ENCODE measurements around the gene PMVK.

DNA sequence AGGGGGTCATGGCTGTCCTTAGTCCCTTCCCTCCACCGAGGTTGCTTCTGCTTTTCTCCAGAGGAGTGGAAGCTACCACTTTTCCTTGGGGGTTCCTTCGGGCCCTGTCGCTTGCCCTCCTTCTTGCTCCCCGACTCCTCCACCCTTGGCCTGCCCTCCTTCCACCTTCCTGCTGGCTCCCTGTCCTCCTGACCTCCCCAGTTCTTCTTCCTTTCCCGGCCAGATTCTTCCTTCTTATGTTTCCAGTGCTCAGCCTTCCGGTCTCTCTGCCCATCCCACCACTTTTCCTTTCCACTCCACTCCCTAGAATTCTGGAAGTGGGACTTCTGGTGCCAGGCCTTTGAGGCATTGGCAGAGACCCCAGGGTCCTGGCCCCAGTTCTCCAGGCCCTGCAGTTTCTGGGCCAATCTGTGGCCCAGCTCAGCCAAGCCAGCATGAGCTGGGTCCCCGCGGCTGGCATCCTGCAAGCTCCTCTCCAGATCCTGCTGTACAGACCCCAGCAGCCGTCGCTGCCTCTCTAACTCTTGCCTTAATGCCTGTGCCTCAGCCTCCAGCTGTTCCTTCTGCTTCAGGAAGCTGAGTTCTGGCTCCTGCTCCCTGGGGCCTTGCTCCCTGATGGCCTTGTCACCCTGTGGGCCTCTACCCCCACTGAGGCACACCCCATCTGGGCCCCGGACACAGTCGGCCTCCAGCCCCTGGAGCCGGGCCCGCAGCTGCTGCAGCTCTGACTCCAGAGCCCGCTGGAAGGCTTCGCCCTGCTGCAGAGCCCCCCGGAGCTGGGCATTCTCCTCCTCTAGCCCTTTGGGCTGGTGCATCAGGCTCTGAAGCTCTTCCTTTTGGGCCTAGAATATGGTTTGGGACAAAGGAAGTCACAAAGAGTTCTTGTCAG lies 9.7 kb upstream of the PMVK start:
- TF ChIP-seq, protein P1, sequence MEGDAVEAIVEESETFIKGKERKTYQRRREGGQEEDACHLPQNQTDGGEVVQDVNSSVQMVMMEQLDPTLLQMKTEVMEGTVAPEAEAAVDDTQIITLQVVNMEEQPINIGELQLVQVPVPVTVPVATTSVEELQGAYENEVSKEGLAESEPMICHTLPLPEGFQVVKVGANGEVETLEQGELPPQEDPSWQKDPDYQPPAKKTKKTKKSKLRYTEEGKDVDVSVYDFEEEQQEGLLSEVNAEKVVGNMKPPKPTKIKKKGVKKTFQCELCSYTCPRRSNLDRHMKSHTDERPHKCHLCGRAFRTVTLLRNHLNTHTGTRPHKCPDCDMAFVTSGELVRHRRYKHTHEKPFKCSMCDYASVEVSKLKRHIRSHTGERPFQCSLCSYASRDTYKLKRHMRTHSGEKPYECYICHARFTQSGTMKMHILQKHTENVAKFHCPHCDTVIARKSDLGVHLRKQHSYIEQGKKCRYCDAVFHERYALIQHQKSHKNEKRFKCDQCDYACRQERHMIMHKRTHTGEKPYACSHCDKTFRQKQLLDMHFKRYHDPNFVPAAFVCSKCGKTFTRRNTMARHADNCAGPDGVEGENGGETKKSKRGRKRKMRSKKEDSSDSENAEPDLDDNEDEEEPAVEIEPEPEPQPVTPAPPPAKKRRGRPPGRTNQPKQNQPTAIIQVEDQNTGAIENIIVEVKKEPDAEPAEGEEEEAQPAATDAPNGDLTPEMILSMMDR (IDR thresholded peaks at IDR 0.05) = no peak
- no peak for TF ChIP-seq POLR2A (IDR thresholded peaks at IDR 0.05)

Measured in esophagus squamous epithelium (tissue), 4 donors.